Stimulated activated CD4-positive, alpha-beta T cell treated with anti-CD3 and anti-CD28 coated beads, TNF-alpha, amount 100 ng/mL, for 1 hour (primary cell): ENCODE data around the gene SCFD2.
"Not testable (repeated sequence)": the region's sequence is repeated elsewhere in the genome, so short reads cannot be mapped to it uniquely, and the experiment has no call there.

Experiments used
- DNase-seq, 3 donors: peaks; one replicate each; pipeline ENCODE4 v3.0.0-alpha.2; 2020; ENCODE audit warnings: low read depth in 3 of 3, low spot score in 1 of 3

Gene SCFD2

GRCh38 chr4:53147711-53148110 is 218.2 kb downstream of the SCFD2 start:
- no peak for DNase-seq

GRCh38 chr4:53147197-53147596 is 218.7 kb downstream of the SCFD2 start:
- no peak for DNase-seq

GRCh38 chr4:53141308-53141707 is 224.6 kb downstream of the SCFD2 start:
- DNase-seq = no peak

- not testable (repeated sequence) for DNase-seq
These were observed 226.6 kb downstream of the SCFD2 start for GRCh38 chr4:53139256-53139655.

- no peak for DNase-seq
These were observed 228.4 kb downstream of the SCFD2 start for GRCh38 chr4:53137468-53137867.

- DNase-seq = no peak
These were observed 228.9 kb downstream of the SCFD2 start for GRCh38 chr4:53136954-53137353.

DNA sequence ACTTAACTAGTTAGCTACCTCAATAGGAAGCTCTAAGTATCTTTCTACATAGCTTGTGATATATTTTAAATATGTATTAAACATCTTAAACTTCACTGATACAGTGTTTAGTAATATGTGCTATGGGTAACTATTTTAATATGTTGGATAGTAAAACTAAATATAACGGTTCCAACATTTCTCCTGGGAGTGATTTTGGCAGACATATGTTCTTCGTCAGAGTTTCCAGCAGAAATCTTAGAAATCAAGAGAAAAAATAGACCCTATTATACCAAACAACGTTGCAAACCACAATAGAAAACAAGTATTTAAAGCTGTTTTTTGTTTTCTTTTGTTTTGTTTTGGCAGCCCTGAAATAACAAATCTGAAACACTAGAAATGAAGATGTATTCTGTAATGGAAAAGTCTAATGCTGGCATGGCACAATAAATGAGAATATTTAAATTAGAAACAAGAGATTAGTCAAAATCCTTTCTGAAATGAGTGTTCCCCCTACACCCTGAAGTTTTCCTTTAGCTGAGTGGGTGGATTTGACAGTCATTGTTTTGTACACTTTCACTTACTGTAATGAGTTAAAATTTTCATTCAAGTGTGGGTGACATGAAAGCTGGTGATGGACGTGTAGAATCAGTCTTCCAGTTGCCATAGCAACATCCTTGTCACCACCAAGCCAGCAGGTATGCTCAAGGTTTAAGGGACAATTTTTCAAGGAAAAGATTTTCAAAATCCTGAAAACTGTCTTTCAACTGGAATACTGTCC is 233.5 kb downstream of the SCFD2 start:
- DNase-seq = no peak

DNA sequence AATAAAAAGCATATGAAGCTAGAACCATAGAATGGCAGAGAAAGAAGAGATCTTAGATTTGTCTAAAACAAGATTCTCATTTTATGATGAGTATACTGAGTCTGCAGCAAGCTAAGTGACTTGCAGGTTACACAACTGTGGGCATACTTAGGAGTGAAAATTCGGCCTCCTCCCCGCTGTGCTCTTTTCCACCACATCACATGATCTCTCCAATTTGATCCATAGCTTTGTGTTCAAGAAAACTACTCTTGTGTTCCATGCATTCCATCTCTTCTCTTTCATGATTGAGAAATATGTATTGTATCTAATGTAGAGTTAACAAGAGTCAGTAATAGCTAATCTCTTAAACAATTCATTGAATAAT is 234.3 kb downstream of the SCFD2 start:
- DNase-seq = no peak

- DNase-seq = no peak
These were observed 234.8 kb downstream of the SCFD2 start for GRCh38 chr4:53130896-53131561.

GRCh38 chr4:53128706-53129357 is 237.0 kb downstream of the SCFD2 start:
- no peak for DNase-seq

DNA sequence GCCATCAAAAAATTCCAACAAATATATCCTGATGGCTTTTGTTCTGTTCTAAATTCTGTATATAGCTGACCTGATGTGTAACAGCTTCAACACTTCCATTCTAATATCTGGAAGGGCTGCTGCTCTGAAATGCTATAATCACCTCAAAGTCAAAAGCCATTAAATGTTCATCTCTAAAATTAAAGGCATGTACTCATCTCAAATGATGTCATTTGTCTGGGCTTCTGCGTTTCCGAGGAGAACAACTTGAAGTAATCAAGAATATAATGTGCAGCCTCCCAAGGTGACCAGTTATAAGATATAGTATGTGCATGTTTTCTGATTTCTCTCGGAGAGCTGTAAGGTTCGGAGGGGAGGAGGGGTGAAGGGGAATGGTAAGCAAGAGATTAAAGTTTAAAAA is 237.6 kb downstream of the SCFD2 start:
- no peak for DNase-seq

DNA sequence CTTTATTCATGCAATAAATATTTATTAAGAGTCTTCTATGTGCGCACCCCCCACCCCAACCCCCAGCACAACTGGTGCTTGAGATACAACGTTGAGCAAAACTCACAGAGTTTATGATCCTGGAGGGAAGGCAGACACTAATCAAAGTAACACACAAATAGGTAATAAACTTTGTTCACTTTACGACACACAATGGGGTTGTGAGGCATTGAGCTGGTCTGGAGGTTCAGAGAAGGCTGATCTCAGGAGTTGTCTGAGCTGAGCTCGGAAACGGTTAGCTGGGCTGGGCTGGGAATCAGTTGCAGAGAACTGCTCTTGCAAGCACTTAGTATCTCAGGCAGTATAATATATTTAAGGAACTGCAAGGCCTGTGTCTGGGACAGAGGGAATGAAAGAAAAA is 238.5 kb downstream of the SCFD2 start:
- no peak for DNase-seq

DNA sequence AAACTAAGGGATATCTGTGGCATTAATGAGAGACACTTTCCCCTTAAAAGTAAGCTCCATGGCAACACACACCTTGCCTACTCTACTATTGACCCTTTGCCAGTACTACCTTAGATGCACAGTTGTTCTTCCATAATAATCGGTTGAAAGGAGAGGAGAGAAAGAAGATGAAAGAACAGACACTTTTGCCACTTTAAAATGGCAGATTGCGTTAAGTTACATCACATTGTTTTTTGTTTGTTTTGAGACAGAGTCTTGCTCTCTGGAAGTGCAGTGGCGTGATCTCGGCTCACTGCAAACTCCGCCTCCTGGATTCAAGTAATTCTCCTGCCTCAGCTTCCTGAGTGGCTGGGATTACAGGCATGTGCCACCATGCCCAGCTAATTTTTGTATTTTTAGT is 239.8 kb downstream of the SCFD2 start:
- DNase-seq = no peak

GRCh38 chr4:53123819-53124218 is 242.0 kb downstream of the SCFD2 start:
- DNase-seq = no peak

DNA sequence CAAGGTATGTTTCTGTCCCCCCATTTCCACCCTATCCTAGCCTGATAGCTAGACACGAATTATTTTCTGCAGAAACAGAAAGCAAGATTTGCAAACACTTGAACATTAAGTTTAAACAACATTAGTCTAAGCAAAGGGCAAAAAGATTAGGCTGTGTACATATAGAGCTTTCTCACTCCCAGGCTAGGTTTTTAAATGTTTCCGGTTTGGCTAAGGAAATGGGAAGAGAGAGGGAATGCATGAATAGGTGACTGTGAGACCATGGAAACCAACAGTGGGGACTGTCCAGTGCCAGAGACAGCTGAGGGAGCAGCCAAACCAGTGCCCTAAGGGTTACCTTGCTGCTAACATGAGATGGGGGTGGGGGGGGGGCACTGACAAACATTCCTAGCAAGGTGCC is 242.7 kb downstream of the SCFD2 start:
- DNase-seq = no peak

GRCh38 chr4:53122280-53123116 is 243.4 kb downstream of the SCFD2 start:
- no peak for DNase-seq

DNA sequence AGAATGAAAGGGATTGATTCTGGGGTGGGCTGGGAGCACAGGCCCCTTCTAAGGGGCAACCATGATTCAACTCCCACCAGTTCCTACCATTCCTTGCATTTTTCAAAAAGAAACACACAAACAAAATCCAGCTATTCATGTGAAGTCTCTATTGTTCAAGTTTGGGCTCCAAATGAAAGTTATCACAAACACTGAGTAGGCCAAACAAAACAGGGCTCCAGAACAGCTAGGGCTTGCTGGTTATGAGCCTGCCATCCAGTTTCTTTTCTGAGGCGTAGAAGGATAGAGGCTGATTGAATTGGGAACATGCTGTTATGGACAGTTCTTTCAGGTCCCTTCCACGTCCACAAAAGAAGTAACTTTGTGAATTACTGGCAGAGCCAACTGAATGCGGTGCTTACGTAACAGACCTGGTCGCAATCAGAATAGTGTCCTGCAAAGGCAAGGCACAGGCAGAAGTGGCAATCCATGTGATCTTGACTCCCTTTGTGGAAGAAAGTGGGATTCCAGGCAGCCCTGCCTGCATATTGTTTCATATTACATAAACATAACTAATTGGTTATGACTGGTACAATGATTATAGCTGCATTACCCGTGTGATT is 244.5 kb downstream of the SCFD2 start:
- DNase-seq = no peak

GRCh38 chr4:53120778-53121177 is 245.1 kb downstream of the SCFD2 start:
- DNase-seq = no peak

DNA sequence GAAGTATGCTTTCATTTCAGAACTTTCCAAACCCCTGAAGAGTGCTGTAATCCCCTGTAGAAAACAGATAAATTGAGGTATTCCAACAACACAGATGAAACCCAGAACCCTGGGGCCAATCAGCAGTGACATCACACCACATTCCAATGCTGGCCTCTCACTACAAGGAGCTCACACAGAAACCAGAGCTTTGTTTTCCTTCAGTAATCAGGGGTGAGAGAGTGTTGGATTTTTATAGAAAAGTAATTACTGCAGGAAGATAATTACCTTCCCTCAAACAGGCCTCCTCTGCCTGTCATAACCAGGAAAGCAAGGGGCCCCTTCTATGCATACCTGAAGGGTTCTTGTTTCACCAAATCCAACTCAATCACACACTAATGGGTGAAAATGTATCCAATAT is 246.2 kb downstream of the SCFD2 start:
- DNase-seq = no peak

GRCh38 chr4:53118676-53119075 is 247.2 kb downstream of the SCFD2 start:
- DNase-seq = no peak

GRCh38 chr4:53116954-53117353 is 248.9 kb downstream of the SCFD2 start:
- DNase-seq = no peak
